Fibroblast of the aortic adventitia (primary cell): ENCODE data around the gene GDPD2. TPM values are rescaled to one million over a fixed set of nuclear protein-coding genes. Genes with fewer than 3 reads are reported as not detected.

Source experiments
- DNase-seq: peaks from one replicate; pipeline ENCODE4 v3.0.0-alpha.2; 2010; ENCODE audit warnings: low read depth
- H3K4me3 ChIP-seq: 2 replicates; pipeline ENCODE4 v1.5.1; 2011; ENCODE audit warnings: low read depth, mild to moderate bottlenecking, control low read depth, low read length, moderate library complexity
- total RNA-seq: library from RNA; depleted of rRNA; stranded (reverse); fragments of >200 nt; gene quantifications from 2 replicates; pipeline ENCODE4 v1.2.3, GENCODE V29; 2012; ENCODE audit warnings: low replicate concordance
- TF ChIP-seq, protein P1 (sequence below): IDR thresholded peaks from 2 replicates; pipeline ENCODE4 v1.5.1; 2011; ENCODE audit warnings: mild to moderate bottlenecking, low read length, control low read depth, inconsistent platforms; ENCODE audit not compliant: insufficient read depth

GDPD2 gene
- total RNA-seq, 1 donor = not detected

DNA sequence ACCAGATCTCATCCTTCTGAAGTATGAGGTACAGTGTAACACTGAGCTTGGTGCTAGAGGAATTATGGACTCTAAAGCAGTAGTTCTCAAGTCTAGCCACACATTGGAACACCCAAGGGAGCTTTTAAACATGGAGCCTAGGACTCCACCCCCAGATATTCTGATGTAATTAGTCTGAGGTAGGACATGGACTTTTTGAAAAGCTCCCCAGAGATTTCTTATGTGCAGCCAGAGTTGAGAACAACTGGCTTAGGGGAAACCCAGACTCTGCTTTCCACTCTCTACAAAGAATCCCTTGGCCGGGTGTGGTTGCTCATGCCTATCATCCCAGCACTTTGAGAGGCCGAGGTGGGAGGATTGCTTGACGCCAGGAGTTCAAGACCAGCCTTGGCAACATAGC lies 11.6 kb upstream of the GDPD2 start:
- TF ChIP-seq, protein P1, sequence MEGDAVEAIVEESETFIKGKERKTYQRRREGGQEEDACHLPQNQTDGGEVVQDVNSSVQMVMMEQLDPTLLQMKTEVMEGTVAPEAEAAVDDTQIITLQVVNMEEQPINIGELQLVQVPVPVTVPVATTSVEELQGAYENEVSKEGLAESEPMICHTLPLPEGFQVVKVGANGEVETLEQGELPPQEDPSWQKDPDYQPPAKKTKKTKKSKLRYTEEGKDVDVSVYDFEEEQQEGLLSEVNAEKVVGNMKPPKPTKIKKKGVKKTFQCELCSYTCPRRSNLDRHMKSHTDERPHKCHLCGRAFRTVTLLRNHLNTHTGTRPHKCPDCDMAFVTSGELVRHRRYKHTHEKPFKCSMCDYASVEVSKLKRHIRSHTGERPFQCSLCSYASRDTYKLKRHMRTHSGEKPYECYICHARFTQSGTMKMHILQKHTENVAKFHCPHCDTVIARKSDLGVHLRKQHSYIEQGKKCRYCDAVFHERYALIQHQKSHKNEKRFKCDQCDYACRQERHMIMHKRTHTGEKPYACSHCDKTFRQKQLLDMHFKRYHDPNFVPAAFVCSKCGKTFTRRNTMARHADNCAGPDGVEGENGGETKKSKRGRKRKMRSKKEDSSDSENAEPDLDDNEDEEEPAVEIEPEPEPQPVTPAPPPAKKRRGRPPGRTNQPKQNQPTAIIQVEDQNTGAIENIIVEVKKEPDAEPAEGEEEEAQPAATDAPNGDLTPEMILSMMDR = no peak
- no peak for DNase-seq
- H3K4me3 ChIP-seq = no peak overlapping the region

DNA sequence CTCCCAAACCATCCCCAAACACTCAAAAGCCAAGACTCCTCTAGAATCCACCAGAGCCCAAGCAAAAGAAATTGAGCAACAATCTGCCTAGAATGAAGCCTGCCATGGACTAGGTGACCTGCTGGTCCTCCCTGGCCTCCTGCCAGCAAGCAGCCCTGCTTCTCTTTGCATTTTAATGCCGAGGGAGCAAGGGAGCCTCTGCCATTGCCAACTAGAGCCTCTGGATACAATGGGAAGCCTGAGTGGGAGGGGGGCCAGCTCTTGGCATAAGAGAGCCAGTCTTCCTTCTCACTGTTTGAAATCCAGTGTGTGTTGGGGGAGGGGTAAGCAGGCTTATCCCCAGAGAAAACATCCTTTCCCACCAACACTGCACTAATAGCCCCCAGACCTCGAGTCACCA lies 1.5 kb upstream of the GDPD2 start:
- TF ChIP-seq, protein P1 = no peak
- H3K4me3 ChIP-seq = no peak overlapping the region
- no peak for DNase-seq

DNA sequence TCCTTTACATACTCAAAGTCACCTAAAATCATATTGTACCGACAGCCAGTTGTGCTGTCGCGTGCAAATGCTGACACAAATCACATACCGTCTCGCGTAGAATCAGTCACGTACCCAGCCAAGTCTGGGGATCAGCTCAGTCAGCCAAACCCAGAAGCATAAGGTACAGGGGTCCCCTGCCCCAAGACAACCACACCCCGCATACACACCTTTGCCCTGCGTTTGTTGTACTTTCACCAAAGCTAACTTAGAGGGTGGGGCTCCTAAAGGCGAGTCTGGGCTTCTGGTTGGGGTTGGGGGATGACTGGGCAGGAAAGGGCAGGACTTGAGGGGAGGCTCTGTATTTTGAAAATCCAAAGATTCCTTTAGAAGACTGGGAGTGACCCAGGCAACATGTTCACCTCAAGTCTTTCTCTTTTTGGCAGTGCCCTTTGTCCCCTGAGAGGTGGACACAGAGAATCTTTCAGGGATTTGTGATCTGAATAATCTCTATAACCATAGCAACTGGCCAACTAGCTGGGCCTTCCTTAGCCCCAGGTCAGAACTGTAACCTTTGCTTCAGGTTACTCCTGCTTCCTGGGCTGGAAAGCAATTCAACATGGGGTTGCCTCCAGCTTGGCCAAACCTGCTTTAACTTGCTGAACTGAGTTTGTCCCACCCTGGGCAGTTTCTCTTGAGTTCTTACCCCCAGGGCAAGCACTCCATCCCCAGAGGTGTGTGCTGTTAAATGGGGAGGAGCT lies 992 bp downstream of the GDPD2 start:
- TF ChIP-seq, protein P1 = no peak
- no peak for DNase-seq

DNA sequence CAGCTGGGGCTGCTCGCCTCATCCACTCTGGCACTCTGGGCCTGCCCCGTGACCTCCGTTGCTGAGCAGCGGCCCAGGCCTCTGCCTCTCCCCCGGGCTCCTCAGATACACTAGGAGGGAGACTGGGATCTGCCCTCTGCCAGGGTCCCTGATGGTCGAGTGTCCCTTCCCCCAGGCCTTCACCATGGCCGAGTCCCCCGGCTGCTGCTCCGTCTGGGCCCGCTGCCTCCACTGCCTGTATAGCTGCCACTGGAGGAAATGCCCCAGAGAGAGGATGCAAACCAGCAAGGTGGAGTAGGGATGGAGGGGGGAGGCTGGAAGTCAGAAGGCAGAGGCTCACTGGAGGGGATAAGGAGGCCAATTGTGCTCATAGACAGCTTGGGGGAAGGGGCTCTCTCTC lies 1.7 kb downstream of the GDPD2 start:
- TF ChIP-seq, protein P1 = no peak
- no peak for DNase-seq
- no peak overlapping the region for H3K4me3 ChIP-seq

More for the DNA sequence above, 992 bp downstream of the GDPD2 start:
- no peak overlapping the region for H3K4me3 ChIP-seq

DNA sequence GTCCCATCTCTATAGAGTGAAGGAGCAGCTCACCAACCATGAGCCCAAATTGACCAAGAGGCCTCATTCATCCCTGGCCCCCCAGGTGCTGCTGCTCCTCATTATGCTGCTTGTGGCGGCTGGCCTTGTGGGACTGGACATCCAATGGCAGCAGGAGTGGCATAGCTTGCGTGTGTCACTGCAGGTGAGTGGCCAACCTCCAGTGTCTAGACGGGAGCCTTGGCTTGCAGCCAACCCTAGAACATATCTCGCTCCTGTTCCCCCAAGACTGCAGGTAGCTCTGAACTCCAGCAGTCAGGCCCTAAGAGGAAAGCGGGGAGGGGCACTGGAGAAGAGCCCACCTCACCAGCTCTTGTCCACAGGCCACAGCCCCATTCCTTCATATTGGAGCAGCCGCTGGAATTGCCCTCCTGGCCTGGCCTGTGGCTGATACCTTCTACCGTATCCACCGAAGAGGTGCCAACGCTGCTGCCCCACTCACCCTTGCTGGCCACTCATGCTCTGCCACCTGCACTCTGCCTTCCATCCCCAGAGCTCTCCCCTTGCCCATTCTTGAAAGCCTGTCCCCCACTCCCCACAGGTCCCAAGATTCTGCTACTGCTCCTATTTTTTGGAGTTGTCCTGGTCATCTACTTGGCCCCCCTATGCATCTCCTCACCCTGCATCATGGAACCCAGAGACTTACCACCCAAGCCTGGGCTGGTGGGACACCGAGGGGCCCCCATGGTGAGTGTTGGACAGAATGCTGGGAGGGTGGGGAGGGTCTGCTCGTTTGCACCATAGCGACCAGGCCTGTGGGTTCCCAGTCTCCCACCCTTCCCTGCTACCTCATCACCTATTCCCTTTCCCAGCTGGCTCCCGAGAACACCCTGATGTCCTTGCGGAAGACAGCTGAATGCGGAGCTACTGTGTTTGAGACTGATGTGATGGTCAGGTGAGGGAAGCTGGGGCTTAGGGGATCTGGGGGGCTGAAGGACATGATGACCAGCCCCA lies 3.5 kb downstream of the GDPD2 start:
- no peak overlapping the region for H3K4me3 ChIP-seq

DNA sequence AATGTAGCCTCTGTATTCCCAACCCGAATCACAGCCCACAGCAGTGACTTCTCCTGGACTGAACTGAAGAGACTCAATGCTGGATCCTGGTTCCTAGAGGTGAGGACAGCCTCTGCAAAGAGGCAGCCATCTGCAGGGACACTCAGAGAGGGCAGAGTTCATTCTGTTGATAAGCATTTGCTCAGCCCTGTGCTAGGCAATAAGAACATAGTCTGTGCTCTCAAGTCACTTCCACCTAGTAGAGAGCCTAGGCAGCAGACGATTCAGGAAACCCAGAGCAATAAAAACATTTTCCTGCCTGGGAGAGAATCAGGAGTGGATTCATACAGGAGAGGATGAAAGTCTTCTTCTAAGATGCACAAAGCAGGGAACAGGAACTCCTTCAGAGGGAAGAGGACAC lies 4.3 kb downstream of the GDPD2 start:
- H3K4me3 ChIP-seq = no peak overlapping the region
- TF ChIP-seq, protein P1 = no peak
- DNase-seq = no peak

More for the DNA sequence above, 3.5 kb downstream of the GDPD2 start:
- DNase-seq = no peak
- TF ChIP-seq, protein P1 = no peak
